Measurements from ENCODE around the gene CAPZB.

Gene CAPZB

DNA sequence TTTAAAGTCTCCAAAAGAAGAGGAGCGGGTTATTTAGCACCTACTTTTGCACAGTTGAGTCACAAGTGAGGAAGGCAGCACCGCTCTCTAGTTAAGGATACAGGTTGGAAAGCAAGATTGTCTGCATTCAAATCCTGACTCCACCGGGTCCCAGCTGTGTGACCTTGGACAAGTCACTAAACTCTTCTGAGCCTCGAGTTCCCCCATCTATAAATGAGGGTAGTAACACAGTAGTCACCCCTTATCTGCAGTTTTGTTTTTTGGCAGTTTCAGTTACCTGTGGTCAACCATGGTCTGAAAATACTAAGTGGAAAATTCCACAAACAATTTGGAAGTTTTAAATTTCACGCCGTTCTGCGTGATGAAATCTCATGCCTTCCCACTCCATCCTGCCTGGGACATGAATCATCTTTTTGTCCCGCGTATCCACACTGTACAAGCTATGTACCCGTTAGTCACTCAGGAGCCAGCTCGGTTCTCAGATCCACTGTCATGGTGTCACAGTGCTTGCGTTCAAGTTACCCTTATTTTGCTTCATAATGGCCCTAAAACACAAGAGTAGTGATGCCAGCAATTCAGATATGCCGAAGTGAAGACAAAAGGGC lies 49.4 kb downstream of the CAPZB start:
- Histone ChIP-seq H3K36me3 (ENCODE audit: control insufficient read depth, insufficient read depth, low read length) (peaks cover 36% of the 10 kb centered on the region), H3K9me3 (ENCODE audit: control insufficient read depth, insufficient read depth, low read length) (no peaks in the 10 kb centered on the region), H3K27me3 (ENCODE audit: control insufficient read depth, insufficient read depth, low read length) (no peaks in the 10 kb centered on the region), H3K9ac (ENCODE audit: low read depth, low read length) (no peak overlapping the region), H3K27ac (ENCODE audit: low read depth, low read length) (no peak overlapping the region), H3K4me3 (ENCODE audit: low read depth, low read length) (no peak overlapping the region), H3K4me1 (ENCODE audit: control insufficient read depth, insufficient read depth, low read length) (peaks cover under 1% of the 10 kb centered on the region)

DNA sequence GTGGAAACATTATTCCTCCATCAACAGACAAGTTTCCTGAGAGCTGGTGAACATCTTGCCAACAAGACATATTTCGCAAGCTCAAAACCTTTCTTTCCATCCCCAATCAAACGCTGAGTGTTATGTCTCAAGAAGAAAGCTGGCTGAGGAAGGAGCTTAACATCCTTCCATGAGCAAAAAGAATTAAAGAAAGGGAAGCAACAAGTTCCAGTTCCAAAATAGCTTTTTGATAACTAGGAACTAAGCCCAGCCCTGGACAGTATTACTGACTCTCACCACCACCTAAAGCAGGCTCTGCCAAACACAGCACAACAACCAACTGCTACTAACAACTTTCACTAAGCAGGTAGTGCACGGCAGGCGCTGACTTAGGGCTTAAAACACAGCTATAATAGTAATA lies 50.2 kb downstream of the CAPZB start:
- H3K36me3 ChIP-seq (ENCODE audit: control insufficient read depth, insufficient read depth, low read length): peaks cover 36% of the 10 kb centered on the region
- H3K27me3 ChIP-seq (ENCODE audit: control insufficient read depth, insufficient read depth, low read length): no peaks in the 10 kb centered on the region
- H3K9me3 ChIP-seq (ENCODE audit: control insufficient read depth, insufficient read depth, low read length): no peaks in the 10 kb centered on the region
- no peak overlapping the region for H3K9ac ChIP-seq (ENCODE audit: low read depth, low read length)
- H3K4me3 ChIP-seq (ENCODE audit: low read depth, low read length): no peak overlapping the region
- H3K27ac ChIP-seq (ENCODE audit: low read depth, low read length): no peak overlapping the region
- peaks cover 4% of the 10 kb centered on the region; the same call in 1 of the 2 replicates for H3K4me1 ChIP-seq (ENCODE audit: control insufficient read depth, insufficient read depth, low read length)

- Histone ChIP-seq H3K9me3 (ENCODE audit: control insufficient read depth, insufficient read depth, low read length) (no peaks in the 10 kb centered on the region), H3K4me1 (ENCODE audit: control insufficient read depth, insufficient read depth, low read length) (peaks cover 9% of the 10 kb centered on the region), H3K27me3 (ENCODE audit: control insufficient read depth, insufficient read depth, low read length) (no peaks in the 10 kb centered on the region), H3K27ac (ENCODE audit: low read depth, low read length) (no peak overlapping the region), H3K36me3 (ENCODE audit: control insufficient read depth, insufficient read depth, low read length) (peaks cover 36% of the 10 kb centered on the region), H3K9ac (ENCODE audit: low read depth, low read length) (no peak overlapping the region), H3K4me3 (ENCODE audit: low read depth, low read length) (no peak overlapping the region)
Observed at GRCh38 chr1:19433719-19433998, 51.7 kb downstream of the CAPZB start.

DNA sequence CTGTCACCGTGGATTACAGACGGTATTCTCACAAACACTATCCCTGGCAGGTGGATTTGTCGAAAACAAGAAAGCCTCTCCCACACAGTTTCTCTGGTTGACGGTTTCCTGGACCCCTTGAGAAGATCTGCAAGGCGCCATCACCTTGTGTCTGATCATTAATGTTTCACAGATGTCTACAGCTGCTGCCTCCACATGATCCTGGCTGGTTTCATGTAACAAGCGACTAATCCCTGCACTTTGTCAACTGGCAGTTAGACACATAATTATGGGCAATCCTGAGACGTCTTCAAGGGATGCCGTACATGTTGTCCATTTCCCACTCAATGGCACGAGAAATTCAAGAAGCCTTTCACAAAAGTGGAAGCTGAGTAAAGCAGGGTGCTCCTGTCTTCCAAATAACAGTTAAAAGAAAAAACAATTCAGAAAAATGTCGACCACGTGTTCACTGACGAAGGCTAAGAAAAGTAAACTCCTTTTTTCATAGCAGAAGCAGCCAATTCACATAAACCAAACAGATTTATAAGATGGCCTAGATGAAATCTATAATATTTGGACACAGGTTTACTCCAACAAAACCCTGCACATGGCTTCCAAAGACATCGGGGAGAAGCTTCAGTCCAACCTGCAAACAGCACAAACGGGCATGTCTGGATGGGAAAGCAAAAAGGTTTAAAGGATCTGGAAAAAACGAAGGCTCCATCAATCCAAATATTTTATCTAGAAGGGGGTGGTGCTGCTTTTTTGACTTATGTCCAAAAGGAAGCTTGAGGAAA lies 52.2 kb downstream of the CAPZB start:
- no peaks in the 10 kb centered on the region for H3K9me3 ChIP-seq (ENCODE audit: control insufficient read depth, insufficient read depth, low read length)
- H3K4me3 ChIP-seq (ENCODE audit: low read depth, low read length): no peak overlapping the region
- H3K36me3 ChIP-seq (ENCODE audit: control insufficient read depth, insufficient read depth, low read length): peaks cover 36% of the 10 kb centered on the region
- no peak overlapping the region for H3K9ac ChIP-seq (ENCODE audit: low read depth, low read length)
- H3K4me1 ChIP-seq (ENCODE audit: control insufficient read depth, insufficient read depth, low read length): peaks cover 9% of the 10 kb centered on the region
- H3K27ac ChIP-seq (ENCODE audit: low read depth, low read length): no peak overlapping the region
- H3K27me3 ChIP-seq (ENCODE audit: control insufficient read depth, insufficient read depth, low read length): no peaks in the 10 kb centered on the region

GRCh38 chr1:19430121-19431068 lies 54.9 kb downstream of the CAPZB start:
- no peak overlapping the region for H3K4me3 ChIP-seq (ENCODE audit: low read depth, low read length)
- H3K36me3 ChIP-seq (ENCODE audit: control insufficient read depth, insufficient read depth, low read length): peaks cover 15% of the 10 kb centered on the region
- peaks cover 9% of the 10 kb centered on the region for H3K4me1 ChIP-seq (ENCODE audit: control insufficient read depth, insufficient read depth, low read length)
- H3K27me3 ChIP-seq (ENCODE audit: control insufficient read depth, insufficient read depth, low read length): no peaks in the 10 kb centered on the region
- no peak overlapping the region for H3K27ac ChIP-seq (ENCODE audit: low read depth, low read length)
- no peaks in the 10 kb centered on the region for H3K9me3 ChIP-seq (ENCODE audit: control insufficient read depth, insufficient read depth, low read length)
- no peak overlapping the region for H3K9ac ChIP-seq (ENCODE audit: low read depth, low read length)

GRCh38 chr1:19429611-19430010 lies 55.7 kb downstream of the CAPZB start:
- H3K36me3 ChIP-seq (ENCODE audit: control insufficient read depth, insufficient read depth, low read length): peaks cover 15% of the 10 kb centered on the region
- H3K27ac ChIP-seq (ENCODE audit: low read depth, low read length): no peak overlapping the region
- no peak overlapping the region for H3K9ac ChIP-seq (ENCODE audit: low read depth, low read length)
- no peaks in the 10 kb centered on the region for H3K27me3 ChIP-seq (ENCODE audit: control insufficient read depth, insufficient read depth, low read length)
- H3K4me3 ChIP-seq (ENCODE audit: low read depth, low read length): no peak overlapping the region
- H3K4me1 ChIP-seq (ENCODE audit: control insufficient read depth, insufficient read depth, low read length): peaks cover 9% of the 10 kb centered on the region
- no peaks in the 10 kb centered on the region for H3K9me3 ChIP-seq (ENCODE audit: control insufficient read depth, insufficient read depth, low read length)

DNA sequence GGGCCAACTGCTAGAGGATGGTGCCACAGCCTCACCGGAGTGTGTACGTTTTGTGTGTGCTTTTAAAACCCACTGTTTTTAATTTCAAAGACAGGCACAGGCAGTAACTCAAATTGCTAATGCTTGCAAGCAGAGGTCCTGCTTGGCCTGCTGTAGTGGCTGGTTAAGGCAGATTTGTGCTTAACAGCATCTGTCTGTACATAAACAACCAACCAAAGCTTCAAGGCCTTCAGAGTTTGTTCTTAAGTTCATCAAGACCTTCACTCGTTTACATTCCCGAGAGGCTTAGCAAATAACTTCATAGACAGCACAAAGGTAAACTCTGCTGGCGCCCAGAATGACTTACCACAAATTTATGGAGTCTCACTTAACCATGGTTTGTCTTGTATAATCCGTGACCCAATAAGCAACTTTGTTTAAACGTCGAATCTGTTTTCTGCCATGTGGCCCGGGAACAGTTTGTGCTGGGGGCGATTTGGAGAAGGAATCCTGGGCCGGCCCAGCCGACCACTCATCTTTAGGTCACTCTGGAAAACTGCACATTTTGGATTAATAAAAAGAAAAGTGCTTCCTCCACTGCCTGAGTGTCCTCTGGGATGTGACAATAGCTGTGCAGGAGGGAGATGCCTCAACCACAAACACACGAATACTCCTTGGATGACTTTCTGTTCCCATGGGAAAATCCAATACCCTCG lies 58.1 kb downstream of the CAPZB start:
- Histone ChIP-seq H3K27me3 (ENCODE audit: control insufficient read depth, insufficient read depth, low read length) (no peaks in the 10 kb centered on the region), H3K9me3 (ENCODE audit: control insufficient read depth, insufficient read depth, low read length) (no peaks in the 10 kb centered on the region), H3K9ac (ENCODE audit: low read depth, low read length) (no peak overlapping the region), H3K4me1 (ENCODE audit: control insufficient read depth, insufficient read depth, low read length) (peaks cover 9% of the 10 kb centered on the region), H3K4me3 (ENCODE audit: low read depth, low read length) (no peak overlapping the region), H3K27ac (ENCODE audit: low read depth, low read length) (no peak overlapping the region), H3K36me3 (ENCODE audit: control insufficient read depth, insufficient read depth, low read length) (0 out of 2 replicates have a peak, but pooled peaks cover 4% of the 10 kb centered on the region)

DNA sequence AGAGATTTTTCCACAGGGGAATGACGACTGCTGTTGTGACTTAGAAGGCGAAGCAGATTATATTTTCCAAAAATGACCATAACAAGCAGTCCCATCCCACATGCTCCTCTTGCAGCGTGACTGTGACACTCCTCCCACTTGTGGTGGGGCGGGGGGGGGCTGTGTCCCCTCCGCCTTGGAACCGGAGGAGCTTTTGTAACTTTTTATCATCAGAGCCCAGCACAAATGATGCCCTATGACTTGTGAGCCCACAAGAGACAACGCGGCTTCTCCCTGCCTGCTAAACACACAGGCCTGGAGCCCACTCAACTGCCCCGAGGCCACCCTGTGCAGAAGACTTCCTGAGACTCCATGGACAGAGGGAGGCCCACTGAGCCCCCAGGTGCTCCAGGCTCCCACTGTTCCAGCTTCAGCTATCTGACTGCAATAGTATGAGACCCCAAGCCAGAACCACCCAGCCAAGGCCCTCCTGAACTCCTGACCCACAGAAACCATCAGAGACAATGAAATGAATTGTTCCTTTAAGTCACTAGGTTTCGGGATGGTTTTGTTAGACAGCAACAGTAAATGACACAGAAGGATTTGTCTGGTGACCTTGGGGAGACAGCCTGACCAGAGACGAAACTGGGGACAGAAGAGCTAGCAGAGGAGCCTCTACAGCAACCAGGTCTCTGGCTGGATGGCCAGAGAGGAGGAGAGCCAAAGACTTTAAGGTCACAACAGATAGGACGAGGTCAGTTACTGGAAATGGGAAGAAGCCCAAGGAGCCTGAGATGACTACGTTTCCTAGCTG lies 58.8 kb downstream of the CAPZB start:
- H3K36me3 ChIP-seq (ENCODE audit: control insufficient read depth, insufficient read depth, low read length): 0 out of 2 replicates have a peak, but pooled peaks cover 4% of the 10 kb centered on the region
- H3K4me3 ChIP-seq (ENCODE audit: low read depth, low read length): no peak overlapping the region
- H3K27ac ChIP-seq (ENCODE audit: low read depth, low read length): no peak overlapping the region
- H3K4me1 ChIP-seq (ENCODE audit: control insufficient read depth, insufficient read depth, low read length): peaks cover 9% of the 10 kb centered on the region
- H3K9ac ChIP-seq (ENCODE audit: low read depth, low read length): no peak overlapping the region
- no peaks in the 10 kb centered on the region for H3K27me3 ChIP-seq (ENCODE audit: control insufficient read depth, insufficient read depth, low read length)
- no peaks in the 10 kb centered on the region for H3K9me3 ChIP-seq (ENCODE audit: control insufficient read depth, insufficient read depth, low read length)

DNA sequence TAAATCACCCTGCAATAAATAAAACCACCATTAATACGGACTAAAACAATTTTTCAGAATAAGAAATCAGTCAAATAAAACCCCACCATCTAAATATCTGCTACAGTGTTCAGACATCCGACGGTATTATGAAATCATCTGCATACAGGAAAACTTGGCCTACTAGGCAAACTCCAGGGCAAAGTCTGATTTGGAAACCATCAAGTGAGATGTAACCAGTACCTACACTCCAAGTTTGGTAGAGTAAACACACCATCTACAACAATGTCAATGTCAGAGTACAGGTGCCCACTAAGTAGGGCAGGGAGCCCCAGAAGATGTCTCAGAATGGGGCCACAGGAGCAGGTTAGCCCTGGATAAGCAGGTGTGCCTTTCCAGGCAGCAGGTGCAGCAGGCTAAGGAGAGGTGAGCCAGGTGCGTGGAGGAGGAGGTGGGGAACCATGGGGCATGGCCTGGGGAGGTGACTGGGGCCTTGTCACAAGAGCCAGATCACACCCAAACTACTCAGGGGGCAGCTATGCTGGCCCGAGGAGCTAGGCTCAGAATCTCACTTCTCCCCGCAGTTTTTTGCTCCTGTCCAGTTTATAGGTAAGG lies 59.6 kb downstream of the CAPZB start:
- no peak overlapping the region for H3K4me3 ChIP-seq (ENCODE audit: low read depth, low read length)
- no peak overlapping the region for H3K9ac ChIP-seq (ENCODE audit: low read depth, low read length)
- H3K27ac ChIP-seq (ENCODE audit: low read depth, low read length): no peak overlapping the region
- H3K4me1 ChIP-seq (ENCODE audit: control insufficient read depth, insufficient read depth, low read length): peaks cover 9% of the 10 kb centered on the region
- H3K36me3 ChIP-seq (ENCODE audit: control insufficient read depth, insufficient read depth, low read length): 0 out of 2 replicates have a peak, but pooled peaks cover 4% of the 10 kb centered on the region
- no peaks in the 10 kb centered on the region for H3K27me3 ChIP-seq (ENCODE audit: control insufficient read depth, insufficient read depth, low read length)
- no peaks in the 10 kb centered on the region for H3K9me3 ChIP-seq (ENCODE audit: control insufficient read depth, insufficient read depth, low read length)

Measured in HUES48 (cell line).